Hepatocyte (in vitro differentiated cells): ENCODE results near the gene FARP1. TPM values are rescaled to one million over a fixed set of nuclear protein-coding genes. Genes with fewer than 3 reads are reported as not detected.

ENCODE experiments used
- DNase-seq: peaks from one replicate; pipeline ENCODE4 v3.0.0-alpha.2; 2016; ENCODE audit warnings: low spot score
- H2AFZ ChIP-seq: fragments of 200-600 bp; sonication (generic); 2 replicates; pipeline ENCODE4 v1.6.0; 2016; ENCODE audit warnings: antibody characterized with exemption, mild to moderate bottlenecking
- H3K27ac ChIP-seq: fragments of 200-600 bp; sonication (generic); 2 replicates; pipeline ENCODE4 v1.5.1; 2016; ENCODE audit warnings: mild to moderate bottlenecking
- H3K27me3 ChIP-seq: fragments of 200-600 bp; sonication (generic); 2 replicates; pipeline ENCODE4 v1.6.1; 2016
- H3K36me3 ChIP-seq: fragments of 200-600 bp; sonication (generic); replicated peaks from 2 replicates; pipeline ENCODE4 v1.5.1; 2016; ENCODE audit warnings: low read depth; ENCODE audit not compliant: insufficient read depth
- H3K4me1 ChIP-seq: fragments of 200-600 bp; sonication (generic); 2 replicates; pipeline ENCODE4 v1.5.1; 2016; ENCODE audit warnings: mild to moderate bottlenecking, moderate library complexity; ENCODE audit not compliant: insufficient read depth
- H3K4me2 ChIP-seq: fragments of 200-600 bp; sonication (generic); 2 replicates; pipeline ENCODE4 v1.6.0; 2016
- H3K4me3 ChIP-seq: fragments of 200-600 bp; sonication (generic); 2 replicates; pipeline ENCODE4 v1.5.1; 2016; ENCODE audit warnings: mild to moderate bottlenecking
- H3K79me2 ChIP-seq: fragments of 200-600 bp; sonication (generic); 2 replicates; pipeline ENCODE4 v1.6.0; 2017; ENCODE audit warnings: mild to moderate bottlenecking
- H3K9me2 ChIP-seq: fragments of 200-600 bp; sonication (generic); replicated peaks from 2 replicates; pipeline ENCODE4 v1.6.0; 2017; ENCODE audit warnings: mild to moderate bottlenecking; ENCODE audit not compliant: insufficient read depth
- H3K9me3 ChIP-seq: fragments of 200-600 bp; sonication (generic); 2 replicates; pipeline ENCODE4 v1.5.1; 2016; ENCODE audit warnings: low read depth, mild to moderate bottlenecking
- H4K20me1 ChIP-seq: fragments of 200-600 bp; sonication (generic); 2 replicates; pipeline ENCODE4 v1.6.0; 2016; ENCODE audit warnings: mild to moderate bottlenecking; ENCODE audit not compliant: insufficient read depth, poor library complexity, severe bottlenecking
- CTCF ChIP-seq: fragments of 200-600 bp; sonication (generic); IDR thresholded peaks from 2 replicates; pipeline ENCODE4 v1.5.1; 2016; ENCODE audit warnings: antibody characterized with exemption, mild to moderate bottlenecking; ENCODE audit not compliant: poor library complexity
- EZH2 ChIP-seq: fragments of 200-600 bp; sonication (generic); IDR thresholded peaks from 2 replicates; pipeline ENCODE4 v1.6.1; 2016; ENCODE audit warnings: antibody characterized with exemption, mild to moderate bottlenecking, borderline replicate concordance
- EZH2phosphoT487 ChIP-seq: fragments of 200-600 bp; sonication (generic); IDR thresholded peaks from one replicate; pipeline ENCODE4 v1.6.1; 2018; ENCODE audit warnings: antibody characterized with exemption, mild to moderate bottlenecking, low read depth, moderate library complexity; ENCODE audit not compliant: unreplicated experiment, severe bottlenecking
- WGBS: methylation state at CpG from one replicate; pipeline ENCODE4 v1.1.6; 2016; ENCODE audit warnings: low lambda C conversion rate; ENCODE audit errors: missing lambda C conversion rate; 5-methylcytosine and 5-hydroxymethylcytosine counted together
- polyA plus RNA-seq: library from polyadenylated mRNA; unstranded; fragments of >200 nt; fragmentation: Nextera tagmentation; extraction: Ambion mirVana; gene quantifications from 2 replicates; pipeline ENCODE4 v1.2.1, GENCODE V29; 2016
- total RNA-seq: library from RNA; depleted of rRNA; stranded (reverse); fragments of >200 nt; gene quantifications from 2 replicates; pipeline ENCODE4 v1.2.3, GENCODE V29; 2014

FARP1 gene
- total and polyA plus RNA-seq, 2 experiments from 2014 or later, result 35.5 to 68.7 TPM

GRCh38 chr13:98237331-98237730 lies 94.4 kb downstream of the FARP1 start:
- peaks cover 83% of the 10 kb centered on the region for H3K79me2 ChIP-seq
- TF ChIP-seq EZH2phosphoT487 (no peak), EZH2 (no peak), CTCF (no peak)
- H3K4me2 ChIP-seq, result no peak overlapping the region
- H4K20me1 ChIP-seq, result no peaks in the 10 kb centered on the region
- 81% methylated on average over 8 of the region's 8 CpGs for WGBS
- no peaks in the 10 kb centered on the region for H3K9me2 ChIP-seq
- peak overlapping the region; percentile 30 for H3K27ac ChIP-seq
- H3K4me1 ChIP-seq, result peaks cover 8% of the 10 kb centered on the region
- H3K27me3 ChIP-seq, result no peaks in the 10 kb centered on the region
- no peak overlapping the region for H3K4me3 ChIP-seq
- H3K36me3 ChIP-seq, result no peaks in the 10 kb centered on the region
- DNase-seq, result no peak
- H3K9me3 ChIP-seq, result no peaks in the 10 kb centered on the region
- no peak overlapping the region for H2AFZ ChIP-seq

- Histone ChIP-seq H3K36me3 (no peaks in the 10 kb centered on the region), H3K4me2 (no peak overlapping the region), H2AFZ (no peak overlapping the region), H3K4me1 (peaks cover 8% of the 10 kb centered on the region), H4K20me1 (no peaks in the 10 kb centered on the region), H3K9me3 (no peaks in the 10 kb centered on the region), H3K9me2 (no peaks in the 10 kb centered on the region), H3K27ac (peak overlapping the region; percentile 81), H3K27me3 (no peaks in the 10 kb centered on the region), H3K4me3 (no peak overlapping the region), H3K79me2 (peaks cover 73% of the 10 kb centered on the region)
- no peak for TF ChIP-seq EZH2
- TF ChIP-seq EZH2phosphoT487, result no peak
- no peak for TF ChIP-seq CTCF
- 79% methylated on average over 14 of the region's 14 CpGs for WGBS
- peak; percentile 42 for DNase-seq
Measured at GRCh38 chr13:98239162-98240076, 96.5 kb downstream of the FARP1 start.

- no peak for TF ChIP-seq CTCF
- TF ChIP-seq EZH2phosphoT487, result no peak
- no peak for TF ChIP-seq EZH2
- Histone ChIP-seq H3K9me3 (no peaks in the 10 kb centered on the region), H3K36me3 (no peaks in the 10 kb centered on the region), H4K20me1 (no peaks in the 10 kb centered on the region), H3K9me2 (no peaks in the 10 kb centered on the region), H2AFZ (no peak overlapping the region), H3K4me2 (no peak overlapping the region), H3K4me1 (peaks cover 9% of the 10 kb centered on the region), H3K27me3 (no peaks in the 10 kb centered on the region), H3K27ac (peak overlapping the region; percentile 81), H3K4me3 (no peak overlapping the region), H3K79me2 (peaks cover 71% of the 10 kb centered on the region)
- DNase-seq, result no peak
- WGBS, result 90% methylated on average over 12 of the region's 12 CpGs
Measured at GRCh38 chr13:98240135-98240534, 97.2 kb downstream of the FARP1 start.
